Mucosa of descending colon (tissue), 3 donors: Measurements from ENCODE around the gene ESPL1. TPM values are rescaled to one million over a fixed set of nuclear protein-coding genes. Genes with fewer than 3 reads are reported as not detected.

Source experiments
- ATAC-seq: fragments of 200-7000 bp; cut with Tn5 transposase; one replicate; pipeline ENCODE4 v1.9.1; 2020; ENCODE audit warnings: mild to moderate bottlenecking, moderate library complexity
- DNase-seq, 3 donors: peaks; one replicate each; pipeline ENCODE4 v3.0.0-alpha.2; 2020
- H3K36me3 ChIP-seq: fragments of 200-600 bp; one replicate; pipeline ENCODE4 v1.8.0; 2021; ENCODE audit warnings: low read depth, mild to moderate bottlenecking
- H3K4me1 ChIP-seq: fragments of 200-600 bp; one replicate; pipeline ENCODE4 v1.8.0; 2021; ENCODE audit warnings: low read depth, mild to moderate bottlenecking
- H3K4me3 ChIP-seq: fragments of 200-600 bp; one replicate; pipeline ENCODE4 v1.8.0; 2021; ENCODE audit warnings: mild to moderate bottlenecking
- H3K9me3 ChIP-seq: fragments of 200-600 bp; one replicate; pipeline ENCODE4 v1.8.0; 2021; ENCODE audit warnings: mild to moderate bottlenecking
- CTCF ChIP-seq: fragments of 200-600 bp; IDR thresholded peaks from one replicate; pipeline ENCODE4 v1.8.0; 2022; ENCODE audit warnings: antibody characterized with exemption, mild to moderate bottlenecking
- intact Hi-C, 2 donors: fragments of 100-400 bp; cut with DNase I in 1 of 2; cut with micrococcal nuclease in 1 of 2; formaldehyde crosslinking; loops; one replicate each; pipeline versions ENCODE4 v1.11.0 to v1.11.1; 2022; cut with DNase I, micrococcal nuclease
- total RNA-seq, 3 donors: library from RNA; stranded (reverse); fragmentation: NEBNext Ultra II Directional in 2 of 3; extraction: Animal tissue kit (Norgen Biotek cat#: 25700) in 2 of 3; gene quantifications; one replicate each; pipeline versions ENCODE4 v1.2.1 to v1.2.4, GENCODE V29; 2021 to 2023
- donor health status: DM: no; HTN: no; CAD: no; lungs with moderate emphysema.
- donor health status: DM: no; HTN: no; CAD: no.
- donor health status: DM: no; HTN: yes; CAD: no.

ESPL1 gene
- total RNA-seq, 3 donors from 2014 or later = 4.5 to 13.1 (median 5.8) TPM

GRCh38 chr12:53320352-53321195 is 52.5 kb downstream of the ESPL1 start:
- no peak for TF ChIP-seq CTCF
- Histone ChIP-seq H3K9me3 (no peaks in the 10 kb centered on the region), H3K4me3 (peak overlapping the region; percentile 33), H3K4me1 (peaks cover 17% of the 10 kb centered on the region), H3K36me3 (no peaks in the 10 kb centered on the region)
- intact Hi-C loops = no loop called here
- ATAC-seq (no peak), DNase-seq (no peak)

- peak in 2 of 3 donors; percentile 44 to 52 for DNase-seq
- Histone ChIP-seq H3K9me3 (no peaks in the 10 kb centered on the region), H3K36me3 (no peaks in the 10 kb centered on the region), H3K4me1 (peaks cover 21% of the 10 kb centered on the region), H3K4me3 (no peak overlapping the region)
- TF ChIP-seq CTCF = no peak
- ATAC-seq = peak; percentile 17
- intact Hi-C loops = no loop called here
These were observed 56.1 kb downstream of the ESPL1 start for GRCh38 chr12:53324113-53324778.

- ATAC-seq (peak; percentile 81), DNase-seq (peak; percentile 92 to 95 (median 92))
- intact Hi-C loops = no loop called here
These were observed 56.8 kb downstream of the ESPL1 start for GRCh38 chr12:53324779-53325510.

GRCh38 chr12:53325511-53326061 is 57.5 kb downstream of the ESPL1 start:
- Histone ChIP-seq H3K9me3 (no peaks in the 10 kb centered on the region), H3K4me3 (peak overlapping the region; percentile 18), H3K36me3 (no peaks in the 10 kb centered on the region), H3K4me1 (peaks cover 16% of the 10 kb centered on the region)
- TF ChIP-seq CTCF = no peak
- ATAC-seq (no peak), DNase-seq (peak; percentile 16 to 67 (median 56))
- intact Hi-C loops = no loop called here

More at GRCh38 chr12:53324779-53325510, 56.8 kb downstream of the ESPL1 start:
- H3K9me3 ChIP-seq = no peaks in the 10 kb centered on the region
- H3K36me3 ChIP-seq = no peaks in the 10 kb centered on the region
- peak overlapping the region; percentile 18 for H3K4me3 ChIP-seq
- peaks cover 21% of the 10 kb centered on the region for H3K4me1 ChIP-seq
- peak; percentile 73 for TF ChIP-seq CTCF

GRCh38 chr12:53326460-53327185 is 58.5 kb downstream of the ESPL1 start:
- no peak for TF ChIP-seq CTCF
- intact Hi-C loops = no loop called here

More at GRCh38 chr12:53326460-53327185, 58.5 kb downstream of the ESPL1 start:
- Histone ChIP-seq H3K36me3 (no peaks in the 10 kb centered on the region), H3K4me3 (no peak overlapping the region), H3K4me1 (peaks cover 12% of the 10 kb centered on the region), H3K9me3 (no peaks in the 10 kb centered on the region)
- DNase-seq = no peak
- no peak for ATAC-seq
